OCI-LY7 (cell line): ENCODE measurements around the gene PALD1. TPM values are rescaled to one million over a fixed set of nuclear protein-coding genes. Genes with fewer than 3 reads are reported as not detected.
A peak's percentile ranks its signal among the peaks of the same experiment; 100 is the strongest.

ENCODE experiments used
- BruUV-seq: library from RNA; stranded (reverse); fragments of 400-500 nt; replicated peaks from 2 replicates; lab custom pipeline; 2021; lab: Mats Ljungman, UMichigan
- CTCF ChIA-PET: fragments of 300-600 bp; sonication (Branson Sonifier 250); formaldehyde crosslinking; loops from one replicate; lab custom pipeline; 2022; ENCODE audit warnings: antibody characterized with exemption; ENCODE audit not compliant: unreplicated experiment; lab: Charles Lee
- POLR2A ChIA-PET: fragments of 300-600 bp; sonication (Branson Sonifier 250); formaldehyde crosslinking; loops from one replicate; lab custom pipeline; 2022; ENCODE audit warnings: antibody characterized with exemption; lab: Charles Lee
- DNase-seq: peaks from one replicate; pipeline ENCODE4 v3.0.0-alpha.2; 2015; ENCODE audit warnings: low spot score
- H2AFZ ChIP-seq: fragments of 200-600 bp; sonication (generic), shearing (Covaris generic); 2 replicates; pipeline ENCODE4 v1.6.1; 2014; ENCODE audit warnings: mild to moderate bottlenecking, antibody characterized with exemption, low read length, moderate library complexity
- H3K27ac ChIP-seq: fragments of 200-600 bp; sonication (generic); 2 replicates; pipeline ENCODE4 v1.5.1; 2014; ENCODE audit warnings: mixed run types, low read depth, mild to moderate bottlenecking, moderate library complexity, low read length, inconsistent platforms; ENCODE audit not compliant: poor library complexity, severe bottlenecking
- H3K36me3 ChIP-seq: fragments of 200-600 bp; sonication (generic); 2 replicates; pipeline ENCODE4 v1.6.1; 2014; ENCODE audit warnings: mild to moderate bottlenecking, antibody characterized with exemption, low read length, moderate library complexity, mixed read lengths; ENCODE audit not compliant: insufficient read depth
- H3K4me1 ChIP-seq: fragments of 200-600 bp; sonication (generic); 2 replicates; pipeline ENCODE4 v1.5.1; 2014; ENCODE audit warnings: mild to moderate bottlenecking, low read length; ENCODE audit not compliant: insufficient read depth, poor library complexity, severe bottlenecking
- H3K4me2 ChIP-seq: fragments of 200-600 bp; sonication (generic); 2 replicates; pipeline ENCODE4 v1.6.1; 2014; ENCODE audit warnings: mild to moderate bottlenecking, low read length
- H3K4me3 ChIP-seq: fragments of 200-600 bp; sonication (generic); 2 replicates; pipeline ENCODE4 v1.5.1; 2014; ENCODE audit warnings: mild to moderate bottlenecking, low read depth, low read length; ENCODE audit not compliant: poor library complexity, severe bottlenecking
- H3K79me2 ChIP-seq: fragments of 200-600 bp; sonication (generic); 2 replicates; pipeline ENCODE4 v1.6.1; 2016; ENCODE audit warnings: low read depth, mild to moderate bottlenecking, low read length, moderate library complexity, mixed read lengths; ENCODE audit not compliant: insufficient read depth
- H3K9me2 ChIP-seq: fragments of 200-600 bp; sonication (generic); 2 replicates; pipeline ENCODE4 v1.6.1; 2016; ENCODE audit warnings: mild to moderate bottlenecking, low read length, mixed read lengths; ENCODE audit not compliant: insufficient read depth
- H3K9me3 ChIP-seq: fragments of 200-600 bp; sonication (generic); 2 replicates; pipeline ENCODE4 v1.6.1; 2014; ENCODE audit warnings: mild to moderate bottlenecking, mixed run types, low read length, mixed read lengths
- H4K20me1 ChIP-seq: fragments of 200-600 bp; sonication (generic); 2 replicates; pipeline ENCODE4 v1.6.1; 2014; ENCODE audit warnings: mild to moderate bottlenecking, antibody characterized with exemption, low read length, moderate library complexity, mixed read lengths; ENCODE audit not compliant: insufficient read depth
- EZH2phosphoT487 ChIP-seq: fragments of 200-600 bp; sonication (generic); IDR thresholded peaks from 2 replicates; pipeline ENCODE4 v1.6.1; 2018; ENCODE audit warnings: low read depth, borderline replicate concordance, mild to moderate bottlenecking, mixed run types, antibody characterized with exemption, low read length, moderate library complexity, mixed read lengths
- intact Hi-C: fragments of 100-400 bp; cut with micrococcal nuclease; formaldehyde crosslinking; loops from one replicate; pipeline ENCODE4 v1.10.0; 2022; ENCODE audit not compliant: unreplicated experiment
- total RNA-seq, 2 experiments: library from RNA; depleted of rRNA in 1 of 2; stranded (reverse); fragments of >200 nt in 1 of 2; shearing (Covaris generic) in 1 of 2; gene quantifications; 2 replicates each; pipeline ENCODE4 v1.2.3, GENCODE V29; 2014 to 2022
- TF ChIP-seq, protein P1 (sequence below): fragments of 200-600 bp; sonication (generic); conservative IDR thresholded peaks from 2 replicates; pipeline ENCODE4 v1.5.1; 2014; ENCODE audit warnings: mild to moderate bottlenecking, antibody characterized with exemption, low read length, moderate library complexity, mixed read lengths

The PALD1 gene
- total RNA-seq, 2 experiments from 2014 or later: 52.7 to 66.7 TPM

DNA sequence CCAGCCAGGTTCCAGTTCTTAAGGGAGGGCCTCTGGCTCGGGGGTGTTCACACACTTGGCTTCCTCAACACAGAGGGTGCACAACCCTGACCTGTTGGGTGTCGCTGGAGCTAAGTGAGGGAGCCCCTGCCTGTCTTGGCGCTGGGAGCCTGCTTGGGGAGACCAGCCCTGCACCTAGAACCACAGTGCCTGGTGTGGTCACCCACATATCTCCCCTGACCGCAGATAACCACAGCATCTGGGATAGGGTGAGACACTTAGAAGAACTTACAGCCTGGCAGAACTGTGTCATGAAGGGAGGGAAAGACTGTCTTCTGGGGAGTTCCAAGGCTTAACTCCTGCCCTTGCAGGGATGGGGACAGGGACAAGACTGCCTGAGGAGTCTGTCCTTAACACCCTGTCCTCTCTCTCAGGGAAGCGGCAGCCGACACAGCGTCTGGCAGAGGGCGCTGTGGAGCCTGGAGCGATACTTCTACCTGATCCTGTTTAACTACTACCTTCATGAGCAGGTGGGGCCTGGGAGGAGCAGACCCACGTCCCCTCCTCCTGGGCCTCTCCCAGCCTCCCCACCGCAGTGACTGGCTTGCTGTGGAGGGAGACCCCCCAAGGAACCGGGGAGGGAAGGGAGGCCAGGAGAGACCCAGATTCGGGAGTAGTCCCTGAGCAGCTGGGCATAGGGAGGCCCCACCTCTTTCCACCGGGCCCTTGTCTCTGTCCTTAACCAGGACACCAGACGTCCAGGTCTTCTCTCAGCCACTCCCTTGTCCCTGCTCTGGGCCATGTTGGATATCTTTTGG lies 59.0 kb downstream of the PALD1 start:
- ChIA-PET CTCF (interaction anchor here (1.0 to 1.1 kb wide), 2 partner anchors 57 to 76 kb away, joined by 3 read pairs; no protein-coding TSS in a partner anchor), POLR2A (interaction anchor here (0.7 kb wide), 1 partner anchor 82 kb away, joined by 3 read pairs; no protein-coding TSS in a partner anchor)
- peaks cover 13% of the 10 kb centered on the region for H3K4me1 ChIP-seq
- H3K9me3 ChIP-seq: no peaks in the 10 kb centered on the region
- BruUV-seq: no TSS peak
- intact Hi-C loops: no loop called here
- H3K9me2 ChIP-seq: no peaks in the 10 kb centered on the region
- no peaks in the 10 kb centered on the region for H4K20me1 ChIP-seq
- H3K27ac ChIP-seq: no peak overlapping the region
- H3K4me3 ChIP-seq: no peak overlapping the region
- H2AFZ ChIP-seq: no peak overlapping the region
- no peak for TF ChIP-seq EZH2phosphoT487
- TF ChIP-seq, protein P1, sequence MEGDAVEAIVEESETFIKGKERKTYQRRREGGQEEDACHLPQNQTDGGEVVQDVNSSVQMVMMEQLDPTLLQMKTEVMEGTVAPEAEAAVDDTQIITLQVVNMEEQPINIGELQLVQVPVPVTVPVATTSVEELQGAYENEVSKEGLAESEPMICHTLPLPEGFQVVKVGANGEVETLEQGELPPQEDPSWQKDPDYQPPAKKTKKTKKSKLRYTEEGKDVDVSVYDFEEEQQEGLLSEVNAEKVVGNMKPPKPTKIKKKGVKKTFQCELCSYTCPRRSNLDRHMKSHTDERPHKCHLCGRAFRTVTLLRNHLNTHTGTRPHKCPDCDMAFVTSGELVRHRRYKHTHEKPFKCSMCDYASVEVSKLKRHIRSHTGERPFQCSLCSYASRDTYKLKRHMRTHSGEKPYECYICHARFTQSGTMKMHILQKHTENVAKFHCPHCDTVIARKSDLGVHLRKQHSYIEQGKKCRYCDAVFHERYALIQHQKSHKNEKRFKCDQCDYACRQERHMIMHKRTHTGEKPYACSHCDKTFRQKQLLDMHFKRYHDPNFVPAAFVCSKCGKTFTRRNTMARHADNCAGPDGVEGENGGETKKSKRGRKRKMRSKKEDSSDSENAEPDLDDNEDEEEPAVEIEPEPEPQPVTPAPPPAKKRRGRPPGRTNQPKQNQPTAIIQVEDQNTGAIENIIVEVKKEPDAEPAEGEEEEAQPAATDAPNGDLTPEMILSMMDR: peak; percentile 80
- no peaks in the 10 kb centered on the region for H3K79me2 ChIP-seq
- no peak overlapping the region for H3K4me2 ChIP-seq
- H3K36me3 ChIP-seq: peaks cover 94% of the 10 kb centered on the region
- DNase-seq: peak; percentile 45

DNA sequence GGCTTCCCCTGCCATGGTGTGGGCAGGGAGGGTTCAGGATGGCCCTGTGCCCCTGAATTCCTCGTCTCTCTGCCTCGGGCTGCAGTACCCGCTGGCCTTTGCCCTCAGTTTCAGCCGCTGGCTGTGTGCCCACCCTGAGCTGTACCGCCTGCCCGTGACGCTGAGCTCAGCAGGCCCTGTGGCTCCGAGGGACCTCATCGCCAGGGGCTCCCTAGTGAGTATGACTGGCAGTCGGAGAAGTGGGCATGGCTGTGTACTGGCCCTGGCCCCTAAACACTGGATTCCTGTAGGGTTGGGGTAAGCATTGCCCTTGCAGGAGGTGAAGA lies 59.6 kb downstream of the PALD1 start:
- Histone ChIP-seq H4K20me1 (no peaks in the 10 kb centered on the region), H2AFZ (no peak overlapping the region), H3K4me1 (peaks cover 17% of the 10 kb centered on the region), H3K79me2 (no peaks in the 10 kb centered on the region), H3K4me2 (no peak overlapping the region), H3K27ac (no peak overlapping the region), H3K4me3 (no peak overlapping the region), H3K9me2 (no peaks in the 10 kb centered on the region), H3K9me3 (no peaks in the 10 kb centered on the region), H3K36me3 (peaks cover 94% of the 10 kb centered on the region)
- no peak for DNase-seq
- intact Hi-C loops: no loop called here
- no TSS peak for BruUV-seq
- POLR2A ChIA-PET: no interaction called here
- TF ChIP-seq, protein P1: no peak
- TF ChIP-seq EZH2phosphoT487: no peak
- CTCF ChIA-PET: interaction anchor here (1.1 kb wide), 1 partner anchor 77 kb away, joined by 3 read pairs; no protein-coding TSS in a partner anchor
